HL-60 (cell line): ENCODE measurements around the gene RASL10A.

ENCODE experiments used
- DNase-seq, 2 experiments: peaks; one replicate each; pipeline ENCODE4 v3.0.0-alpha.2; 2010 to 2020; ENCODE audit warnings: low read depth in 1 of 2, low spot score in 1 of 2
- H3K27ac ChIP-seq: fragments of 250-450 bp; sonication (Bioruptor Pico); replicated peaks from 2 replicates; pipeline ENCODE4 v1.5.1; 2020; ENCODE audit warnings: mild to moderate bottlenecking, moderate library complexity
- H3K27me3 ChIP-seq: fragments of 250-450 bp; sonication (Bioruptor Pico); 2 replicates; pipeline ENCODE4 v1.5.1; 2021; ENCODE audit warnings: mild to moderate bottlenecking, moderate library complexity; ENCODE audit not compliant: insufficient read depth, poor library complexity, severe bottlenecking
- H3K4me3 ChIP-seq: replicated peaks from 2 replicates; pipeline ENCODE4 v1.5.1; 2011; ENCODE audit warnings: mild to moderate bottlenecking, control low read depth, low read length; ENCODE audit not compliant: insufficient read depth
- GABPA ChIP-seq: IDR thresholded peaks from 2 replicates; pipeline ENCODE4 v1.6.1; 2012; ENCODE audit warnings: low read depth
- POLR2AphosphoS5 ChIP-seq: IDR thresholded peaks from 2 replicates; pipeline ENCODE4 v1.6.1; 2012; ENCODE audit warnings: low read depth
- SPI1 ChIP-seq: IDR thresholded peaks from 2 replicates; pipeline ENCODE4 v1.6.1; 2012; ENCODE audit warnings: low read depth, mild to moderate bottlenecking, borderline replicate concordance
- TF ChIP-seq, protein P1 (sequence below): IDR thresholded peaks from 2 replicates; pipeline ENCODE4 v1.6.1; 2012; ENCODE audit warnings: low read depth; ENCODE audit not compliant: insufficient replicate concordance
- TF ChIP-seq, protein P2 (sequence below): IDR thresholded peaks from one replicate; pipeline ENCODE4 v1.5.1; 2011; ENCODE audit warnings: low read length, control low read depth, inconsistent platforms; ENCODE audit not compliant: insufficient read depth

The RASL10A gene

DNA sequence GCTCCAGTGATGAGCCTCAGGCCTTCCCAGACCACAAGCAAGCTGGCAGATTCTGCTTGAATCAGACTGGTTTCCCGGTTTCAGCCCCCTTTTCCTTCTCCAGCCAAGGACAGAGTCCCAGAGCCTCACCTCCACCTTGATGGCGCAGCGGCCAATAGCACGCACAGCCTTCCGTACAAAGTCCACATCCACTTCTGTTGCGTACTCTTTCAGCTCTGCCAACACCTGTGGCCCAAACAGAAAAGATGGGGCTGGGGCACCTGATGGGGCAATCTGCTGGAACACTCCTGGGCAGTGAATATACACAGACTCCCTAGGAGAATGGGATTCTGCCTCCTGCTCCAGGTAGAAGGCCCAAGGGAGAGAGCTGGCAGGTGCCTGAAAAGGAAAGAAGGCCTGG lies 35.5 kb upstream of the RASL10A start:
- DNase-seq: no peak
- no peak overlapping the region for H3K4me3 ChIP-seq
- H3K27me3 ChIP-seq: no peaks in the 10 kb centered on the region
- H3K27ac ChIP-seq: no peak overlapping the region
- TF ChIP-seq SPI1 (no peak), GABPA (no peak), POLR2AphosphoS5 (no peak)
- TF ChIP-seq, protein P1, sequence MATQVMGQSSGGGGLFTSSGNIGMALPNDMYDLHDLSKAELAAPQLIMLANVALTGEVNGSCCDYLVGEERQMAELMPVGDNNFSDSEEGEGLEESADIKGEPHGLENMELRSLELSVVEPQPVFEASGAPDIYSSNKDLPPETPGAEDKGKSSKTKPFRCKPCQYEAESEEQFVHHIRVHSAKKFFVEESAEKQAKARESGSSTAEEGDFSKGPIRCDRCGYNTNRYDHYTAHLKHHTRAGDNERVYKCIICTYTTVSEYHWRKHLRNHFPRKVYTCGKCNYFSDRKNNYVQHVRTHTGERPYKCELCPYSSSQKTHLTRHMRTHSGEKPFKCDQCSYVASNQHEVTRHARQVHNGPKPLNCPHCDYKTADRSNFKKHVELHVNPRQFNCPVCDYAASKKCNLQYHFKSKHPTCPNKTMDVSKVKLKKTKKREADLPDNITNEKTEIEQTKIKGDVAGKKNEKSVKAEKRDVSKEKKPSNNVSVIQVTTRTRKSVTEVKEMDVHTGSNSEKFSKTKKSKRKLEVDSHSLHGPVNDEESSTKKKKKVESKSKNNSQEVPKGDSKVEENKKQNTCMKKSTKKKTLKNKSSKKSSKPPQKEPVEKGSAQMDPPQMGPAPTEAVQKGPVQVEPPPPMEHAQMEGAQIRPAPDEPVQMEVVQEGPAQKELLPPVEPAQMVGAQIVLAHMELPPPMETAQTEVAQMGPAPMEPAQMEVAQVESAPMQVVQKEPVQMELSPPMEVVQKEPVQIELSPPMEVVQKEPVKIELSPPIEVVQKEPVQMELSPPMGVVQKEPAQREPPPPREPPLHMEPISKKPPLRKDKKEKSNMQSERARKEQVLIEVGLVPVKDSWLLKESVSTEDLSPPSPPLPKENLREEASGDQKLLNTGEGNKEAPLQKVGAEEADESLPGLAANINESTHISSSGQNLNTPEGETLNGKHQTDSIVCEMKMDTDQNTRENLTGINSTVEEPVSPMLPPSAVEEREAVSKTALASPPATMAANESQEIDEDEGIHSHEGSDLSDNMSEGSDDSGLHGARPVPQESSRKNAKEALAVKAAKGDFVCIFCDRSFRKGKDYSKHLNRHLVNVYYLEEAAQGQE: no peak
- TF ChIP-seq, protein P2, sequence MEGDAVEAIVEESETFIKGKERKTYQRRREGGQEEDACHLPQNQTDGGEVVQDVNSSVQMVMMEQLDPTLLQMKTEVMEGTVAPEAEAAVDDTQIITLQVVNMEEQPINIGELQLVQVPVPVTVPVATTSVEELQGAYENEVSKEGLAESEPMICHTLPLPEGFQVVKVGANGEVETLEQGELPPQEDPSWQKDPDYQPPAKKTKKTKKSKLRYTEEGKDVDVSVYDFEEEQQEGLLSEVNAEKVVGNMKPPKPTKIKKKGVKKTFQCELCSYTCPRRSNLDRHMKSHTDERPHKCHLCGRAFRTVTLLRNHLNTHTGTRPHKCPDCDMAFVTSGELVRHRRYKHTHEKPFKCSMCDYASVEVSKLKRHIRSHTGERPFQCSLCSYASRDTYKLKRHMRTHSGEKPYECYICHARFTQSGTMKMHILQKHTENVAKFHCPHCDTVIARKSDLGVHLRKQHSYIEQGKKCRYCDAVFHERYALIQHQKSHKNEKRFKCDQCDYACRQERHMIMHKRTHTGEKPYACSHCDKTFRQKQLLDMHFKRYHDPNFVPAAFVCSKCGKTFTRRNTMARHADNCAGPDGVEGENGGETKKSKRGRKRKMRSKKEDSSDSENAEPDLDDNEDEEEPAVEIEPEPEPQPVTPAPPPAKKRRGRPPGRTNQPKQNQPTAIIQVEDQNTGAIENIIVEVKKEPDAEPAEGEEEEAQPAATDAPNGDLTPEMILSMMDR: no peak

DNA sequence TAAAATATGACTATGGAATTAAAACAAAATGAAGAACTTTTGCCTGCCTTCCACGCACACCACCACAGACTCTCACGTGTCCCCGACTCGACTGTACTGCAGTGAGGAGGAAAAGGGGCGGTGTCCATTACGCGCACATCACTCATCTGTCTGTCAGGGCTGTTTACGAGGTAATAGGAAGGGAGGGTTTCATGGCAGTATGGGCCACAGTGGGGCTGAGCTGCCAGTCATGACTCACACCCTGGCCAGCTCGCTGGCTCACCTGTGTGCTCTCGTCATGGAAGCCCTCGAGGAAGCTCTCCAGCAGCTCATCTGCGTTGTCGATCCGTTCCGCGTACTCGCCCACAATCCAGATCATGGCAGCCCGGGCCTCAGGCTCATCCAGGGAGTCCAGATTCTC lies 33.5 kb upstream of the RASL10A start:
- no peak for DNase-seq
- no peak for TF ChIP-seq POLR2AphosphoS5
- TF ChIP-seq GABPA: no peak
- TF ChIP-seq, protein P1: no peak
- TF ChIP-seq, protein P2: no peak
- TF ChIP-seq SPI1: no peak
- no peaks in the 10 kb centered on the region for H3K27me3 ChIP-seq
- H3K4me3 ChIP-seq: no peak overlapping the region
- no peak overlapping the region for H3K27ac ChIP-seq

DNA sequence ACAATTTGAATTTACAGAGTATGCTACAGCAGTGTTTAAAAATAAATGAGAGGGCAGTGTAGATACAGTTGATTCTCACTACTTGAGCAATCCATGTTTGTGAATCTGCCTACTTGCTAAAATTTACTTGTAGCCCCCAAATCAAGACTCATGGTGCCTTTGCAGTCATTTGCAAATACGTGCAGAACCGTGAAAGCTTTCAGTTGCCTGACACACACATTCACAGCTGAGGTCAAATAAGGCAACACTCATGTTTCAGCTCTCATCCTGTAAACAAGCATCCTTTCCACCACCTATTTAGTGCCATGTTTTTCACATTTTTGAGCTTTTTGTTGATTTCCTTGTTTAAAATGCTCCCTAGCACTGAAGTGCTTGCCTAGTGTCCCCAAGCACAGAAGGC lies 32.5 kb upstream of the RASL10A start:
- Histone ChIP-seq H3K27me3 (no peaks in the 10 kb centered on the region), H3K27ac (no peak overlapping the region), H3K4me3 (no peak overlapping the region)
- no peak for DNase-seq
- no peak for TF ChIP-seq GABPA
- no peak for TF ChIP-seq SPI1
- TF ChIP-seq, protein P1: no peak
- no peak for TF ChIP-seq POLR2AphosphoS5
- TF ChIP-seq, protein P2: no peak
